Neural progenitor cell (in vitro differentiated cells): ENCODE measurements around the gene SEC16A. TPM values are rescaled to one million over a fixed set of nuclear protein-coding genes. Genes with fewer than 3 reads are reported as not detected.
A peak's percentile ranks its signal among the peaks of the same experiment; 100 is the strongest.

Source experiments
- DNase-seq: peaks from one replicate; pipeline ENCODE4 v3.0.0-alpha.2; 2016; ENCODE audit warnings: low spot score
- H2AFZ ChIP-seq: fragments of 200-600 bp; sonication (generic); replicated peaks from 2 replicates; pipeline ENCODE4 v1.6.1; 2016; ENCODE audit warnings: antibody characterized with exemption
- H3F3A ChIP-seq: fragments of 200-600 bp; sonication (generic); 2 replicates; pipeline ENCODE4 v1.6.1; 2016; ENCODE audit warnings: antibody characterized with exemption, low read depth
- H3K27ac ChIP-seq: fragments of 200-600 bp; sonication (generic); 2 replicates; pipeline ENCODE4 v1.5.1; 2016; ENCODE audit warnings: mild to moderate bottlenecking
- H3K27me3 ChIP-seq: fragments of 200-600 bp; sonication (generic); 2 replicates; pipeline ENCODE4 v1.6.1; 2016; ENCODE audit warnings: mild to moderate bottlenecking, moderate library complexity
- H3K36me3 ChIP-seq: fragments of 200-600 bp; sonication (generic); 2 replicates; pipeline ENCODE4 v1.5.1; 2016
- H3K4me1 ChIP-seq: fragments of 200-600 bp; sonication (generic); 2 replicates; pipeline ENCODE4 v1.6.1; 2016; ENCODE audit warnings: mixed run types
- H3K4me2 ChIP-seq: fragments of 200-600 bp; sonication (generic); 2 replicates; pipeline ENCODE4 v1.6.1; 2016
- H3K4me3 ChIP-seq: fragments of 200-600 bp; sonication (generic); 2 replicates; pipeline ENCODE4 v1.5.1; 2016
- H3K79me2 ChIP-seq: fragments of 200-600 bp; sonication (generic); 2 replicates; pipeline ENCODE4 v1.6.1; 2016; ENCODE audit warnings: low read depth
- H3K9ac ChIP-seq: fragments of 200-600 bp; sonication (generic); 2 replicates; pipeline ENCODE4 v1.6.1; 2016
- H3K9me3 ChIP-seq: fragments of 200-600 bp; sonication (generic); 2 replicates; pipeline ENCODE4 v1.5.1; 2016; ENCODE audit warnings: low read depth
- H4K20me1 ChIP-seq: fragments of 200-600 bp; sonication (generic); 2 replicates; pipeline ENCODE4 v1.6.1; 2016; ENCODE audit warnings: low read depth
- H3K27ac Mint-ChIP-seq: 3 replicates; pipeline ENCODE4 v1.8.0; 2021; ENCODE audit warnings: mixed read lengths
- H3K27me3 Mint-ChIP-seq: 2 replicates; pipeline ENCODE4 v1.8.0; 2022; ENCODE audit warnings: low read depth, mild to moderate bottlenecking, inconsistent platforms, moderate library complexity, mixed read lengths; ENCODE audit not compliant: insufficient read depth
- H3K36me3 Mint-ChIP-seq: 3 replicates; pipeline ENCODE4 v1.8.0; 2021; ENCODE audit warnings: mixed read lengths
- H3K4me1 Mint-ChIP-seq: 3 replicates; pipeline ENCODE4 v1.8.0; 2021; ENCODE audit warnings: mixed read lengths
- H3K4me3 Mint-ChIP-seq: 3 replicates; pipeline ENCODE4 v1.8.0; 2021; ENCODE audit warnings: mild to moderate bottlenecking, moderate library complexity, mixed read lengths
- H3K9me3 Mint-ChIP-seq: 3 replicates; pipeline ENCODE4 v1.8.0; 2020; ENCODE audit warnings: mixed read lengths
- CTCF ChIP-seq: fragments of 200-600 bp; sonication (generic); IDR thresholded peaks from 2 replicates; pipeline ENCODE4 v1.5.1; 2017; ENCODE audit warnings: antibody characterized with exemption, mild to moderate bottlenecking
- EZH2 ChIP-seq: fragments of 200-600 bp; sonication (generic); IDR thresholded peaks from 2 replicates; pipeline ENCODE4 v1.6.1; 2017; ENCODE audit warnings: antibody characterized with exemption, mild to moderate bottlenecking, moderate library complexity
- EZH2phosphoT487 ChIP-seq: fragments of 200-600 bp; sonication (generic); IDR thresholded peaks from 2 replicates; pipeline ENCODE4 v1.6.1; 2017; ENCODE audit warnings: antibody characterized with exemption
- total RNA-seq: library from RNA; depleted of rRNA; stranded (reverse); fragments of >200 nt; gene quantifications from 2 replicates; pipeline ENCODE4 v1.2.3, GENCODE V29; 2015; ENCODE audit warnings: low replicate concordance

Gene SEC16A
- 16.8 and 23.8 TPM in 2 replicates for total RNA-seq

- peak within 1 kb of the TSS; percentile 95 for H3K4me3 Mint-ChIP-seq
- H3K4me1 Mint-ChIP-seq: peaks cover 37% of the 10 kb centered on the region
- H3K36me3 ChIP-seq: no peaks in the 10 kb centered on the region
- H3K27ac Mint-ChIP-seq: peak within 1 kb of the TSS; percentile 39
- TF ChIP-seq EZH2phosphoT487: no peak
- H3K27me3 Mint-ChIP-seq: peaks cover 7% of the 10 kb centered on the region
- H4K20me1 ChIP-seq: peaks cover 59% of the 10 kb centered on the region
- H3K4me3 ChIP-seq: peak within 1 kb of the TSS; percentile 94
- no peaks in the 10 kb centered on the region for H3K9me3 ChIP-seq
- peak within 1 kb of the TSS; percentile 99 for H3K27ac ChIP-seq
- H3F3A ChIP-seq: peaks cover 10% of the 10 kb centered on the region
- H3K36me3 Mint-ChIP-seq: peaks cover 4% of the 10 kb centered on the region
- peak within 1 kb of the TSS; percentile 93 for H3K9ac ChIP-seq
- H3K9me3 Mint-ChIP-seq: no peaks in the 10 kb centered on the region
- H2AFZ ChIP-seq: peak within 1 kb of the TSS; percentile 69
- H3K27me3 ChIP-seq: no peaks in the 10 kb centered on the region
- H3K4me2 ChIP-seq: peak within 1 kb of the TSS; percentile 89
- peaks cover 8% of the 10 kb centered on the region for H3K4me1 ChIP-seq
- peaks cover 57% of the 10 kb centered on the region for H3K79me2 ChIP-seq
- peak; percentile 99 for DNase-seq
Measured at GRCh38 chr9:136482793-136483588, at the start of gene SEC16A. TSS of gene SEC16A (minus strand) at chr9:136483040. CDS start at chr9:136477615, 5,425 bp downstream.

GRCh38 chr9:136531904-136532798, 49.3 kb upstream of the SEC16A start:
- Histone ChIP-seq H3K27me3 (no peaks in the 10 kb centered on the region), H3K27ac (peak overlapping the region; percentile 37), H3K9ac (no peak overlapping the region), H3K4me1 (peaks cover 42% of the 10 kb centered on the region), H4K20me1 (peaks cover 80% of the 10 kb centered on the region), H3K79me2 (peaks cover 84% of the 10 kb centered on the region), H2AFZ (no peak overlapping the region), H3K9me3 (no peaks in the 10 kb centered on the region), H3K4me3 (no peak overlapping the region), H3K36me3 (no peaks in the 10 kb centered on the region), H3F3A (peaks cover 34% of the 10 kb centered on the region), H3K4me2 (peak overlapping the region; percentile 13)
- H3K27ac Mint-ChIP-seq: no peak overlapping the region
- H3K27me3 Mint-ChIP-seq: peaks cover 3% of the 10 kb centered on the region
- TF ChIP-seq CTCF (no peak), EZH2 (no peak), EZH2phosphoT487 (no peak)
- H3K4me3 Mint-ChIP-seq: peak overlapping the region; percentile 24
- H3K36me3 Mint-ChIP-seq: peaks cover under 1% of the 10 kb centered on the region
- peaks cover 27% of the 10 kb centered on the region for H3K4me1 Mint-ChIP-seq
- H3K9me3 Mint-ChIP-seq: no peaks in the 10 kb centered on the region
- no peak for DNase-seq

GRCh38 chr9:136531186-136531903, 48.5 kb upstream of the SEC16A start:
- H3K9me3 ChIP-seq: no peaks in the 10 kb centered on the region
- peaks cover 29% of the 10 kb centered on the region for H3K4me1 Mint-ChIP-seq
- no peaks in the 10 kb centered on the region for H3K27me3 ChIP-seq
- H3K27me3 Mint-ChIP-seq: peaks cover 3% of the 10 kb centered on the region
- peaks cover 80% of the 10 kb centered on the region for H4K20me1 ChIP-seq
- no peaks in the 10 kb centered on the region for H3K36me3 Mint-ChIP-seq
- no peak for DNase-seq
- no peak for TF ChIP-seq EZH2
- no peak for TF ChIP-seq EZH2phosphoT487
- TF ChIP-seq CTCF: no peak
- H3K4me3 Mint-ChIP-seq: no peak overlapping the region
- H3K27ac Mint-ChIP-seq: peak overlapping the region; percentile 81
- no peaks in the 10 kb centered on the region for H3K36me3 ChIP-seq
- peaks cover 39% of the 10 kb centered on the region for H3F3A ChIP-seq
- peak overlapping the region; percentile 88 for H3K27ac ChIP-seq
- H3K4me1 ChIP-seq: peaks cover 50% of the 10 kb centered on the region
- H3K9me3 Mint-ChIP-seq: no peaks in the 10 kb centered on the region
- H2AFZ ChIP-seq: no peak overlapping the region
- H3K9ac ChIP-seq: no peak overlapping the region
- peak overlapping the region; percentile 13 for H3K4me2 ChIP-seq
- no peak overlapping the region for H3K4me3 ChIP-seq
- peaks cover 84% of the 10 kb centered on the region for H3K79me2 ChIP-seq
